ENCODE data around the gene SLC22A5.

The SLC22A5 gene

DNA sequence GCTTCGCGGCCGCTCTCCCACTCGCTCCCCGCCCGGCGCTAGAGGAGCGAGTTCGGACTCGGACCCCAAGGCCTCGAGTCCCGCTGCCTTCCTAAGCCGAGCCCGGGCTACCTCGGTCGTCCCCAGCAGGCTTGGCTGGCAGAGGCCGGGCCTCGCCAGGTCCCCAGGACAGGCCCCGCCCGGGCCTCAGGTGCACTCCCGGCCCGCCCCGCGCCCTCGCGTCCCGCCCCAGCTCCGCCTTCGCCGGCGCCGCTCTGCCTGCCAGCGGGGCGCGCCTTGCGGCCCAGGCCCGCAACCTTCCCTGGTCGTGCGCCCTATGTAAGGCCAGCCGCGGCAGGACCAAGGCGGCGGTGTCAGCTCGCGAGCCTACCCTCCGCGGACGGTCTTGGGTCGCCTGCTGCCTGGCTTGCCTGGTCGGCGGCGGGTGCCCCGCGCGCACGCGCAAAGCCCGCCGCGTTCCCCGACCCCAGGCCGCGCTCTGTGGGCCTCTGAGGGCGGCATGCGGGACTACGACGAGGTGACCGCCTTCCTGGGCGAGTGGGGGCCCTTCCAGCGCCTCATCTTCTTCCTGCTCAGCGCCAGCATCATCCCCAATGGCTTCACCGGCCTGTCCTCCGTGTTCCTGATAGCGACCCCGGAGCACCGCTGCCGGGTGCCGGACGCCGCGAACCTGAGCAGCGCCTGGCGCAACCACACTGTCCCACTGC lies at the start of gene SLC22A5:
TSS of gene SLC22A5 (plus strand) at position 237 of the 707 bp plus-strand sequence. CDS start at position 500, 263 bp downstream.
- POLR2A ChIA-PET = interaction anchor here (0.6 to 6.0 kb wide), 10 partner anchors 9 to 127 kb away, joined by 3 to 52 read pairs (median 4); partner anchors contain the start of genes IRF1 and SLC22A4
- CTCF ChIA-PET = interaction anchor here (0.5 to 3.5 kb wide), 8 partner anchors 17 to 901 kb away, joined by 3 to 16 read pairs (median 3); partner anchors contain the start of gene SLC22A4
- peaks cover 4 to 17% of the 10 kb centered on the region in 2 experiments; a peak in 2 of 3 replicates for H3K36me3 ChIP-seq (ENCODE audit: control insufficient read depth in 2 of 2, insufficient read depth in 1 of 2, low read length in 2 of 2)
- no peaks in the 10 kb centered on the region for H3K9me3 ChIP-seq (ENCODE audit: control insufficient read depth, insufficient read depth, low read depth, low read length)
- peak within 1 kb of the TSS; percentile 78 for H3K4me3 ChIP-seq (ENCODE audit: low read depth, low read length)
- H3K27ac ChIP-seq (ENCODE audit: extremely low read depth, low read depth, low read length) = peak within 1 kb of the TSS; percentile 65
- H3K4me1 ChIP-seq (ENCODE audit: control insufficient read depth, insufficient read depth, low read length) = no peaks in the 10 kb centered on the region
- no peak for TF ChIP-seq ZNF558 (tag by site-specific recombination; IDR thresholded peaks at IDR 0.05)
- TF ChIP-seq, protein P1, sequence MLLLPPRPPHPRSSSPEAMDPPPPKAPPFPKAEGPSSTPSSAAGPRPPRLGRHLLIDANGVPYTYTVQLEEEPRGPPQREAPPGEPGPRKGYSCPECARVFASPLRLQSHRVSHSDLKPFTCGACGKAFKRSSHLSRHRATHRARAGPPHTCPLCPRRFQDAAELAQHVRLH (tag by site-specific recombination; IDR thresholded peaks at IDR 0.05) = no peak
- peak; percentile 17; the same call in 1 of the 2 replicates for TF ChIP-seq KLF17 (tag by site-specific recombination; IDR thresholded peaks at IDR 0.05)
- no peak for TF ChIP-seq AEBP2 (tag by site-specific recombination; IDR thresholded peaks at IDR 0.05; ENCODE audit: borderline replicate concordance)
- TF ChIP-seq PATZ1 (tag by site-specific recombination; IDR thresholded peaks at IDR 0.05) = peak; percentile 60
- TF ChIP-seq, protein P2, sequence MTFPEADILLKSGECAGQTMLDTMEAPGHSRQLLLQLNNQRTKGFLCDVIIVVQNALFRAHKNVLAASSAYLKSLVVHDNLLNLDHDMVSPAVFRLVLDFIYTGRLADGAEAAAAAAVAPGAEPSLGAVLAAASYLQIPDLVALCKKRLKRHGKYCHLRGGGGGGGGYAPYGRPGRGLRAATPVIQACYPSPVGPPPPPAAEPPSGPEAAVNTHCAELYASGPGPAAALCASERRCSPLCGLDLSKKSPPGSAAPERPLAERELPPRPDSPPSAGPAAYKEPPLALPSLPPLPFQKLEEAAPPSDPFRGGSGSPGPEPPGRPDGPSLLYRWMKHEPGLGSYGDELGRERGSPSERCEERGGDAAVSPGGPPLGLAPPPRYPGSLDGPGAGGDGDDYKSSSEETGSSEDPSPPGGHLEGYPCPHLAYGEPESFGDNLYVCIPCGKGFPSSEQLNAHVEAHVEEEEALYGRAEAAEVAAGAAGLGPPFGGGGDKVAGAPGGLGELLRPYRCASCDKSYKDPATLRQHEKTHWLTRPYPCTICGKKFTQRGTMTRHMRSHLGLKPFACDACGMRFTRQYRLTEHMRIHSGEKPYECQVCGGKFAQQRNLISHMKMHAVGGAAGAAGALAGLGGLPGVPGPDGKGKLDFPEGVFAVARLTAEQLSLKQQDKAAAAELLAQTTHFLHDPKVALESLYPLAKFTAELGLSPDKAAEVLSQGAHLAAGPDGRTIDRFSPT (tag by site-specific recombination; IDR thresholded peaks at IDR 0.05) = 0 out of 2 replicates have a peak, but pooled peaks have one; percentile 12
- TF ChIP-seq KLF10 (tag by site-specific recombination; IDR thresholded peaks at IDR 0.05) = peak; percentile 45; the same call in 1 of the 2 replicates
- peak; percentile 82 for TF ChIP-seq ZBTB20 (tag by site-specific recombination; IDR thresholded peaks at IDR 0.05)
- TF ChIP-seq, protein P3, sequence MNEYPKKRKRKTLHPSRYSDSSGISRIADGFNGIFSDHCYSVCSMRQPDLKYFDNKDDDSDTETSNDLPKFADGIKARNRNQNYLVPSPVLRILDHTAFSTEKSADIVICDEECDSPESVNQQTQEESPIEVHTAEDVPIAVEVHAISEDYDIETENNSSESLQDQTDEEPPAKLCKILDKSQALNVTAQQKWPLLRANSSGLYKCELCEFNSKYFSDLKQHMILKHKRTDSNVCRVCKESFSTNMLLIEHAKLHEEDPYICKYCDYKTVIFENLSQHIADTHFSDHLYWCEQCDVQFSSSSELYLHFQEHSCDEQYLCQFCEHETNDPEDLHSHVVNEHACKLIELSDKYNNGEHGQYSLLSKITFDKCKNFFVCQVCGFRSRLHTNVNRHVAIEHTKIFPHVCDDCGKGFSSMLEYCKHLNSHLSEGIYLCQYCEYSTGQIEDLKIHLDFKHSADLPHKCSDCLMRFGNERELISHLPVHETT (tag by site-specific recombination; IDR thresholded peaks at IDR 0.05) = no peak
- TF ChIP-seq ZEB2 (tag by site-specific recombination; IDR thresholded peaks at IDR 0.05) = 0 out of 2 replicates have a peak, but pooled peaks have one; percentile 4
- no peak for TF ChIP-seq ZNF600 (tag by site-specific recombination; IDR thresholded peaks at IDR 0.05)
- peak; percentile 16; the same call in 1 of the 2 replicates for TF ChIP-seq ZBTB17 (tag by site-specific recombination; IDR thresholded peaks at IDR 0.05)
- TF ChIP-seq MEIS1 (CRISPR knock-in tag; IDR thresholded peaks at IDR 0.05; ENCODE audit: borderline replicate concordance) = no peak
- no peak for TF ChIP-seq ZNF514 (tag by site-specific recombination; IDR thresholded peaks at IDR 0.05)
- TF ChIP-seq ZNF747 (tag by site-specific recombination; IDR thresholded peaks at IDR 0.05) = no peak
- peak; percentile 39; the same call in 1 of the 2 replicates for TF ChIP-seq OVOL3 (tag by site-specific recombination; IDR thresholded peaks at IDR 0.05)
- 0 out of 2 replicates have a peak, but pooled peaks have one; percentile 10 for TF ChIP-seq ZIC2 (tag by site-specific recombination; IDR thresholded peaks at IDR 0.05)
- TF ChIP-seq ZNF266 (tag by site-specific recombination; IDR thresholded peaks at IDR 0.05; ENCODE audit: low read depth) = no peak
- no peak for TF ChIP-seq ZNF184 (tag by site-specific recombination; IDR thresholded peaks at IDR 0.05)
- peak; percentile 0; the same call in 1 of the 2 replicates for TF ChIP-seq PRDM10 (tag by site-specific recombination; IDR thresholded peaks at IDR 0.05)
- TF ChIP-seq, protein P4, sequence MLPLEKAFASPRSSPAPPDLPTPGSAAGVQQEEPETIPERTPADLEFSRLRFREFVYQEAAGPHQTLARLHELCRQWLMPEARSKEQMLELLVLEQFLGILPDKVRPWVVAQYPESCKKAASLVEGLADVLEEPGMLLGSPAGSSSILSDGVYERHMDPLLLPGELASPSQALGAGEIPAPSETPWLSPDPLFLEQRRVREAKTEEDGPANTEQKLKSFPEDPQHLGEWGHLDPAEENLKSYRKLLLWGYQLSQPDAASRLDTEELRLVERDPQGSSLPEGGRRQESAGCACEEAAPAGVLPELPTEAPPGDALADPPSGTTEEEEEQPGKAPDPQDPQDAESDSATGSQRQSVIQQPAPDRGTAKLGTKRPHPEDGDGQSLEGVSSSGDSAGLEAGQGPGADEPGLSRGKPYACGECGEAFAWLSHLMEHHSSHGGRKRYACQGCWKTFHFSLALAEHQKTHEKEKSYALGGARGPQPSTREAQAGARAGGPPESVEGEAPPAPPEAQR (tag by site-specific recombination; IDR thresholded peaks at IDR 0.05) = no peak
- no peak for TF ChIP-seq ZNF354C (tag by site-specific recombination; IDR thresholded peaks at IDR 0.05; ENCODE audit: borderline replicate concordance, low read depth)

Data from HEK293 (cell line).